H1 (cell line): ENCODE measurements around the gene ACSL4. TPM values are rescaled to one million over a fixed set of nuclear protein-coding genes. Genes with fewer than 3 reads are reported as not detected.

Experiments
- CTCF ChIA-PET: fragments of 300-600 bp; sonication (Branson Sonifier 250); formaldehyde crosslinking; loops from one replicate; lab custom pipeline; 2021; ENCODE audit not compliant: partially characterized antibody; lab: Charles Lee
- POLR2A ChIA-PET: fragments of 300-600 bp; sonication (Branson Sonifier 250); formaldehyde crosslinking; loops from one replicate; lab custom pipeline; 2021; ENCODE audit warnings: inconsistent platforms; ENCODE audit not compliant: partially characterized antibody; lab: Charles Lee
- DNase-seq, 2 experiments: peaks; one replicate each; pipeline versions ENCODE4 v3.0.0 to v3.0.0-alpha.2; 2010 to 2022; ENCODE audit warnings: low spot score in 2 of 2, low read depth in 1 of 2, mixed read lengths in 1 of 2
- FAIRE-seq: peaks from 2 replicates; lab custom pipeline; 2011; peaks lifted over from hg19 to GRCh38; lab: Jason Lieb, UNC
- H2AFZ ChIP-seq: 2 replicates; pipeline ENCODE4 v1.8.1; 2012; ENCODE audit warnings: low read length, inconsistent platforms
- H2AK5ac ChIP-seq: 2 replicates; pipeline ENCODE4 v1.6.1; 2013; ENCODE audit warnings: low read depth, low read length
- H2BK120ac ChIP-seq: replicated peaks from 2 replicates; pipeline ENCODE3; 2013; ENCODE audit warnings: low read depth, low read length, inconsistent platforms
- H2BK12ac ChIP-seq: 2 replicates; pipeline ENCODE4 v1.6.1; 2013; ENCODE audit warnings: low read depth, low read length
- H2BK15ac ChIP-seq: 2 replicates; pipeline ENCODE4 v1.6.1; 2013; ENCODE audit warnings: low read length
- H2BK20ac ChIP-seq: 2 replicates; pipeline ENCODE4 v1.6.1; 2013; ENCODE audit warnings: low read length
- H2BK5ac ChIP-seq: 2 replicates; pipeline ENCODE4 v1.6.1; 2013; ENCODE audit warnings: low read depth, low read length
- H3K14ac ChIP-seq: 2 replicates; pipeline ENCODE4 v1.6.1; 2013; ENCODE audit warnings: inconsistent platforms; ENCODE audit not compliant: insufficient read length
- H3K18ac ChIP-seq: 2 replicates; pipeline ENCODE4 v1.6.1; 2013; ENCODE audit warnings: low read length; ENCODE audit errors: extremely low read depth
- H3K23ac ChIP-seq: 2 replicates; pipeline ENCODE4 v1.6.1; 2013; ENCODE audit warnings: inconsistent platforms; ENCODE audit not compliant: insufficient read length
- H3K23me2 ChIP-seq: 2 replicates; pipeline ENCODE4 v1.6.1; 2013; ENCODE audit warnings: low read depth, low read length
- H3K27ac ChIP-seq: 2 replicates; pipeline ENCODE4 v1.6.1; 2011; ENCODE audit warnings: low read depth, low read length, inconsistent platforms
- H3K27me3 ChIP-seq, 4 experiments: replicated peaks in 1 of 4; 1 replicate in 1 of 4; 2 replicates in 3 of 4; pipeline versions ENCODE4 v1.6.1 to v1.8.1; 2011 to 2013; ENCODE audit warnings: low read length in 3 of 4, mild to moderate bottlenecking in 3 of 4, inconsistent platforms in 2 of 4, mixed read lengths in 2 of 4, moderate library complexity in 1 of 4; ENCODE audit not compliant: control insufficient read depth in 3 of 4, insufficient read depth in 3 of 4; ENCODE audit errors: extremely low read depth in 1 of 4
- H3K36me3 ChIP-seq, 4 experiments: 2 replicates each; pipeline versions ENCODE4 v1.6.1 to v1.8.1; 2011 to 2013; ENCODE audit warnings: mild to moderate bottlenecking in 4 of 4, low read length in 3 of 4, moderate library complexity in 2 of 4, control low read depth in 1 of 4, inconsistent platforms in 1 of 4; ENCODE audit not compliant: insufficient read depth in 4 of 4, control insufficient read depth in 2 of 4
- H3K4ac ChIP-seq: replicated peaks from 2 replicates; pipeline ENCODE3; 2013; ENCODE audit warnings: low read length, low read depth, mixed read lengths, inconsistent platforms; ENCODE audit not compliant: insufficient read length
- H3K4me1 ChIP-seq, 4 experiments: replicated peaks in 1 of 4; 1 replicate in 1 of 4; 2 replicates in 3 of 4; pipeline versions ENCODE4 v1.6.1 to v1.8.1; 2011 to 2013; ENCODE audit warnings: low read length in 3 of 4, inconsistent platforms in 2 of 4, mixed read lengths in 1 of 4; ENCODE audit not compliant: insufficient read depth in 4 of 4, control insufficient read depth in 3 of 4
- H3K4me2 ChIP-seq, 2 experiments: 2 replicates each; pipeline versions ENCODE4 v1.6.1 to v1.8.1; 2011 to 2013; ENCODE audit warnings: low read depth in 2 of 2, low read length in 2 of 2, control low read depth in 1 of 2, inconsistent platforms in 1 of 2, mild to moderate bottlenecking in 1 of 2; ENCODE audit not compliant: insufficient read depth in 1 of 2
- H3K4me3 ChIP-seq, 4 experiments: fragments of 200-600, 300-600 bp in 1 of 4; sonication (generic), shearing (Covaris generic), sonication (Bioruptor Twin) in 1 of 4; 2 replicates each; pipeline versions ENCODE4 v1.5.1 to v1.8.1; 2011 to 2016; ENCODE audit warnings: low read length in 4 of 4, low read depth in 3 of 4, control low read depth in 2 of 4, inconsistent platforms in 2 of 4, mild to moderate bottlenecking in 2 of 4, mixed read lengths in 1 of 4, moderate library complexity in 1 of 4; ENCODE audit not compliant: insufficient read depth in 2 of 4; ENCODE audit errors: extremely low read depth in 1 of 4
- H3K56ac ChIP-seq: replicated peaks from 2 replicates; pipeline ENCODE3; 2013; ENCODE audit warnings: low read depth, mild to moderate bottlenecking, mixed read lengths, low read length, inconsistent platforms; ENCODE audit not compliant: insufficient read length
- H3K79me1 ChIP-seq: 2 replicates; pipeline ENCODE4 v1.6.1; 2013; ENCODE audit warnings: low read depth, low read length, control low read depth
- H3K79me2 ChIP-seq, 2 experiments: 2 replicates each; pipeline versions ENCODE4 v1.6.1 to v1.8.1; 2012 to 2013; ENCODE audit warnings: low read length in 2 of 2, mild to moderate bottlenecking in 2 of 2, inconsistent platforms in 1 of 2; ENCODE audit not compliant: insufficient read depth in 2 of 2, control insufficient read depth in 1 of 2
- H3K9ac ChIP-seq, 4 experiments: replicated peaks in 1 of 4; 1 replicate in 1 of 4; 2 replicates in 3 of 4; pipeline versions ENCODE4 v1.6.1 to v1.8.1; 2011 to 2013; ENCODE audit warnings: low read depth in 3 of 4, low read length in 3 of 4, control low read depth in 2 of 4, mild to moderate bottlenecking in 2 of 4, moderate library complexity in 2 of 4, inconsistent platforms in 1 of 4; ENCODE audit errors: extremely low read depth in 1 of 4
- H3K9me3 ChIP-seq, 2 experiments: 2 replicates each; pipeline versions ENCODE4 v1.6.1 to v1.8.1; 2012 to 2013; ENCODE audit warnings: mild to moderate bottlenecking in 2 of 2, moderate library complexity in 2 of 2, control low read depth in 1 of 2, inconsistent platforms in 1 of 2, low read depth in 1 of 2, low read length in 1 of 2, mixed read lengths in 1 of 2; ENCODE audit not compliant: insufficient read depth in 2 of 2
- H4K20me1 ChIP-seq, 2 experiments: replicated peaks in 1 of 2; 2 replicates each; pipeline versions ENCODE3 to v1.8.1; 2011 to 2013; ENCODE audit warnings: inconsistent platforms in 2 of 2, low read length in 2 of 2, mild to moderate bottlenecking in 1 of 2; ENCODE audit not compliant: insufficient read depth in 2 of 2, control insufficient read depth in 1 of 2
- H4K5ac ChIP-seq: 2 replicates; pipeline ENCODE4 v1.6.1; 2013; ENCODE audit warnings: low read length, low read depth, mixed read lengths, inconsistent platforms; ENCODE audit not compliant: insufficient read length
- H4K8ac ChIP-seq: 2 replicates; pipeline ENCODE4 v1.8.0; 2013; ENCODE audit warnings: mild to moderate bottlenecking, moderate library complexity, low read length, inconsistent platforms; ENCODE audit not compliant: insufficient read depth; ENCODE audit errors: extremely low read depth
- H4K91ac ChIP-seq: replicated peaks from 2 replicates; pipeline ENCODE3; 2013; ENCODE audit warnings: low read length, mixed read lengths, inconsistent platforms; ENCODE audit not compliant: insufficient read length
- CTCF ChIP-seq, 3 experiments: IDR thresholded peaks; 1 replicate in 2 of 3; 2 replicates in 1 of 3; pipeline versions ENCODE4 v1.5.1 to v1.6.1; 2011; ENCODE audit warnings: low read length in 3 of 3, mild to moderate bottlenecking in 3 of 3, inconsistent platforms in 2 of 3, low read depth in 1 of 3, moderate library complexity in 1 of 3; ENCODE audit not compliant: insufficient read depth in 1 of 3; ENCODE audit errors: control extremely low read depth in 1 of 3
- E2F6 ChIP-seq: IDR thresholded peaks from 2 replicates; pipeline ENCODE4 v1.6.1; 2012; ENCODE audit warnings: inconsistent platforms
- MAX ChIP-seq: IDR thresholded peaks from 2 replicates; pipeline ENCODE4 v1.6.1; 2012; ENCODE audit warnings: inconsistent platforms
- NANOG ChIP-seq: IDR thresholded peaks from 2 replicates; pipeline ENCODE4 v1.6.1; 2011; ENCODE audit warnings: low read length, low read depth, mild to moderate bottlenecking, inconsistent platforms; ENCODE audit not compliant: insufficient read depth, poor library complexity, severe bottlenecking
- POLR2A ChIP-seq, 2 experiments: IDR thresholded peaks; 1 replicate in 1 of 2; 2 replicates in 1 of 2; pipeline ENCODE4 v1.6.1; 2011; ENCODE audit warnings: low read depth in 2 of 2, low read length in 2 of 2, mild to moderate bottlenecking in 2 of 2; ENCODE audit errors: control extremely low read depth in 1 of 2
- RXRA ChIP-seq: IDR thresholded peaks from 2 replicates; pipeline ENCODE4 v1.6.1; 2011; ENCODE audit warnings: low read depth, mild to moderate bottlenecking, low read length, moderate library complexity; ENCODE audit not compliant: insufficient read depth
- SUZ12 ChIP-seq: fragments of 200-600 bp; sonication (generic); IDR thresholded peaks from 2 replicates; pipeline ENCODE4 v1.6.1; 2012; ENCODE audit warnings: mild to moderate bottlenecking, inconsistent platforms, low read length, moderate library complexity, mixed read lengths
- TAF7 ChIP-seq: optimal IDR thresholded peaks from 2 replicates; pipeline ENCODE3; 2011; ENCODE audit warnings: low read depth, mild to moderate bottlenecking, inconsistent platforms, low read length, moderate library complexity, borderline replicate concordance
- ZNF274 ChIP-seq: IDR thresholded peaks from 2 replicates; pipeline ENCODE4 v1.7.0; 2012; ENCODE audit warnings: low read length, borderline replicate concordance; ENCODE audit errors: extremely low read depth
- WGBS, 2 experiments: shearing (Covaris generic) in 1 of 2; methylation state at CpG; one replicate each; pipeline versions ENCODE4 v1.1.6 to v1.1.7; 2013 to 2015; ENCODE audit warnings: low lambda C conversion rate in 2 of 2, mixed read lengths in 2 of 2, inconsistent platforms in 1 of 2, low coverage in 1 of 2, missing lambda C conversion rate in 1 of 2; ENCODE audit not compliant: insufficient replicate concordance in 2 of 2, insufficient coverage in 1 of 2, insufficient read length in 1 of 2; ENCODE audit errors: extremely low coverage in 1 of 2, missing lambda C conversion rate in 1 of 2; 5-methylcytosine and 5-hydroxymethylcytosine counted together
- polyA plus RNA-seq, 7 experiments: library from polyadenylated mRNA; depleted of rRNA in 3 of 7; stranded (reverse) in 5 of 7; unstranded in 2 of 7; fragments of >200 nt in 5 of 7; fragments of 200-250 nt in 2 of 7; gene quantifications; 1 replicate in 5 of 7; 2 replicates in 1 of 7; 4 replicates in 1 of 7; pipeline versions ENCODE4 v1.2.1 to v1.2.3, GENCODE V29; 2011 to 2013; ENCODE audit warnings: missing spikeins in 2 of 7, mixed read lengths in 2 of 7
- total RNA-seq: library from RNA; stranded (reverse); fragmentation: NEBNext Ultra II Directional; extraction: Animal tissue kit (Norgen Biotek cat#: 25700); gene quantifications from 2 replicates; pipeline ENCODE4 v1.2.1, GENCODE V29; 2021

ACSL4 gene
- total and polyA plus RNA-seq, 2 of the 8 experiments (the other 6 are each of a cell fraction or from before 2014, with no cell fraction given) = 11.3 to 47.0 TPM

GRCh38 chrX:109667986-109668385 lies 65.1 kb downstream of the ACSL4 start:
- peaks cover 0 to 22% (median 7%) of the 10 kb centered on the region in 4 experiments; a peak in 4 of 8 replicates for H3K36me3 ChIP-seq
- ChIA-PET CTCF (interaction anchor here (0.6 kb wide), 1 partner anchor 291 kb away, joined by 3 read pairs; no protein-coding TSS in a partner anchor), POLR2A (no interaction called here)
- no peak overlapping the region for H4K8ac ChIP-seq
- no peaks in the 10 kb centered on the region for H3K23me2 ChIP-seq
- no peak overlapping the region for H3K14ac ChIP-seq
- no peak overlapping the region for H3K4ac ChIP-seq
- WGBS, 2 experiments = 97% methylated on average over 5 of the region's 5 CpGs; no CpG with 5 or more reads in 1 of the 2 experiments
- FAIRE-seq (no peak), DNase-seq (no peak)
- H3K4me2 ChIP-seq = no peak overlapping the region
- peaks cover 0 to 5% of the 10 kb centered on the region in 2 experiments; a peak in 1 of 4 replicates for H3K9me3 ChIP-seq
- H2BK20ac ChIP-seq = no peak overlapping the region
- no peaks in the 10 kb centered on the region for H3K79me1 ChIP-seq
- no peak overlapping the region for H3K18ac ChIP-seq
- H3K27me3 ChIP-seq = no peaks in the 10 kb centered on the region
- H3K56ac ChIP-seq = no peak overlapping the region
- H2BK5ac ChIP-seq = no peak overlapping the region
- no peaks in the 10 kb centered on the region for H4K20me1 ChIP-seq
- H3K9ac ChIP-seq = no peak overlapping the region
- H3K4me1 ChIP-seq = no peaks in the 10 kb centered on the region
- H3K4me3 ChIP-seq = no peak overlapping the region
- no peak overlapping the region for H2AK5ac ChIP-seq
- H4K91ac ChIP-seq = no peak overlapping the region
- H3K79me2 ChIP-seq = no peaks in the 10 kb centered on the region
- no peak overlapping the region for H3K27ac ChIP-seq
- no peak overlapping the region for H2BK120ac ChIP-seq
- H2AFZ ChIP-seq = no peak overlapping the region
- no peak overlapping the region for H2BK15ac ChIP-seq
- no peak overlapping the region for H4K5ac ChIP-seq
- H2BK12ac ChIP-seq = no peak overlapping the region
- H3K23ac ChIP-seq = no peak overlapping the region
- no peak for TF ChIP-seq CTCF (IDR thresholded peaks at IDR 0.05; ENCODE audit: control extremely low read depth in 1 of 3, insufficient read depth in 1 of 3, low read depth in 1 of 3, low read length in 3 of 3)
- no peak for TF ChIP-seq RXRA
- no peak for TF ChIP-seq SUZ12
- no peak for TF ChIP-seq POLR2A (IDR thresholded peaks at IDR 0.05; ENCODE audit: control extremely low read depth in 1 of 2, low read depth in 2 of 2, low read length in 2 of 2)
- no peak for TF ChIP-seq E2F6
- TF ChIP-seq ZNF274 = no peak
- no peak for TF ChIP-seq NANOG
- no peak for TF ChIP-seq MAX
- no peak for TF ChIP-seq TAF7
